ENCODE data around the gene CORO2B.
"Not testable (repeated sequence)": the region's sequence is repeated elsewhere in the genome, so short reads cannot be mapped to it uniquely, and the experiment has no call there.

CORO2B gene

GRCh38 chr15:68590721-68591389, 12.1 kb downstream of the CORO2B start:
- no peak for DNase-seq

DNA sequence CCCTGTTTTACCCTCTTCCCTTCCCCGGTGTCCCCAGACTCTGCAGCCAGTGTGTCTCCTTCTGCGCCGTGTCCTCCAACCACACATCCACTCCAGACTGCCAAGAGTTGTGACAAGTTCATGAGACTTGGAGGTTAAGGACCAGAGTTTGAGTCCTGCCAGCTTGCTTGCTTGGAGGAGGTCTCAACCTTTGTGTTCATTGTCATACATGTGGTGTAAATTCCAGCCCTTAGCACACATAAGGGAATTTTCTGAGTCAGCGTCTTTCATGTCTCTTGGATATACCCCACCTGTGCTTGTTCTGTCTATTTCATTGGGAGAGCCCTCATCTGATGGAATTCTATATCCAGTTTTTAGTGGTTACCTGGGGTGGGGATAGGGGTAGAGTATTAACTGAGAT, 13.3 kb downstream of the CORO2B start:
- DNase-seq: no peak

DNA sequence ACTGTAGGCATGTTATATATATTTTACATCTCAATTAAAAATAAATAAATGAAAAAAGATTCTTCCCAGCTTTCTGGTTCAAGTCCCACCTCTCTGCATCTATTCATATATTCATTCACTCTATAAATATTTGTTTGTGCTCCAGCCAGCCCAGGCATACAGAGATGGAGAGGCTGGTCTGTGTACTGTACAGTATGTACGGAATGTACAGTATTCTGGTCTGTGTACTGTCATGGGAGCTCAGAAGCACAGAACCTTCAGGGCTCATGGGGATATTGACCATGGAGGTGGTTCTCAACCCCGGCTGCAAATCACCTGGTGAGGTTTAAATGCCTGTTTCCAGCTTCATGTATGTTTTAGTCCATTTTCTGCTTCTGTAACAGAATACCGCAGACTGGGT, 13.8 kb downstream of the CORO2B start:
- no peak for DNase-seq

- no peak for DNase-seq
These were observed 14.5 kb downstream of the CORO2B start for GRCh38 chr15:68593341-68593740.

GRCh38 chr15:68593828-68594532, 15.2 kb downstream of the CORO2B start:
- DNase-seq: no peak

- no peak for DNase-seq
These were observed 15.9 kb downstream of the CORO2B start for GRCh38 chr15:68594533-68595259.

DNA sequence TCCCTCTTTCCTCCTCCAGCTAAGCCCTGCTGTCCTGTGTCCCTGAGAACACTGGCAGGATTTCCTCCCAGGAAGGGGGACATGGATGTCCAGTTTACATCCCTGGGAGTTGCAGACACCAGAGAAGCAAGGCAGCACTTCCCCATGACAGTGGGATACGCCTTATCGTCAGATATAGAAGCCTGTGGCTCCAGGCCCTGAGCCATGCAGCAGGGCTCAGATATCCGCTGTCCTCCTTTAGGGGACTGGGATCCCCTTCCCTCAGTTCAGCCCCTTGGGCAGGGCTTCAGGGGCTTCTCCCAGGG, 16.4 kb downstream of the CORO2B start:
- no peak for DNase-seq

DNA sequence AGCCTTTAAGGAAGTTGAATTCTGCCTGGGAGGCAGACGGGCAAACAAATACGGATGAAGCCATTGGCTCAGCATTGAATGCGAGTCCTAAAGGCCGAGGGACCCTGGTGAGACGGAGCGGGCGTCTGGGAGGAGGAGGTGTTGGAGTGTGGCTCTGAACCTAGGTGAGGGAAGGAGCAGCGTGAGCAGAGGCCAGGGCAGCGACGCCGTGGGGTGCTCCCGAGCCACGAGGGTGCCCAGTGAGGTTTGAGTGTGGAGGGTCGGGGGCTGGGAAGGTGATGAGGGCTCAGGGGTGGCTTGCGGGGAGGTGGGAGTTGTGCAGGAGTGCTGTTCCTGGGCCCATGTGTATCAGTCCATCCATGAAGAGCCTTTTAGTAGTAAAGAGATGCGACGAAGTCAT, 17.0 kb downstream of the CORO2B start:
- DNase-seq: no peak

DNA sequence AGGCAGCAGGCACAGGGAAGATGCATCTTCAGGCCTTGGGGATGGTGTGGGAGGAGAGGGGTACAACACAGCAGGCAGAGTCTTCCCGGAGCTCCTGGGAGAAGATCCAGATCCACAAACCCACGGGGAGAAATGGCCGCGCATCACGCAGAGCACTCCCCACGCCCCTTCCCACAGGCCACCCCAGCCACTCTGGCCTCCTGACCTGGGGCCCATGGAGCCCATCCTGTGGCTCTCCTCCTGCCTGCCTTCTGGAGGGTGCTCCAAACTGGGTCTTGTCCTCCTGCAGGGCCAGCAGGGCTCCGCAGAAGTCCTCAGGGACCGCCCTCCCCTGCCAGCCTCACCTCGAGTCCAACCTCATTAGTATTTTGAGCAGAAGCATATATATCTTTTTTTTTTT, 17.9 kb downstream of the CORO2B start:
- no peak for DNase-seq

- no peak for DNase-seq
These were observed 18.8 kb downstream of the CORO2B start for GRCh38 chr15:68597581-68597980.

DNA sequence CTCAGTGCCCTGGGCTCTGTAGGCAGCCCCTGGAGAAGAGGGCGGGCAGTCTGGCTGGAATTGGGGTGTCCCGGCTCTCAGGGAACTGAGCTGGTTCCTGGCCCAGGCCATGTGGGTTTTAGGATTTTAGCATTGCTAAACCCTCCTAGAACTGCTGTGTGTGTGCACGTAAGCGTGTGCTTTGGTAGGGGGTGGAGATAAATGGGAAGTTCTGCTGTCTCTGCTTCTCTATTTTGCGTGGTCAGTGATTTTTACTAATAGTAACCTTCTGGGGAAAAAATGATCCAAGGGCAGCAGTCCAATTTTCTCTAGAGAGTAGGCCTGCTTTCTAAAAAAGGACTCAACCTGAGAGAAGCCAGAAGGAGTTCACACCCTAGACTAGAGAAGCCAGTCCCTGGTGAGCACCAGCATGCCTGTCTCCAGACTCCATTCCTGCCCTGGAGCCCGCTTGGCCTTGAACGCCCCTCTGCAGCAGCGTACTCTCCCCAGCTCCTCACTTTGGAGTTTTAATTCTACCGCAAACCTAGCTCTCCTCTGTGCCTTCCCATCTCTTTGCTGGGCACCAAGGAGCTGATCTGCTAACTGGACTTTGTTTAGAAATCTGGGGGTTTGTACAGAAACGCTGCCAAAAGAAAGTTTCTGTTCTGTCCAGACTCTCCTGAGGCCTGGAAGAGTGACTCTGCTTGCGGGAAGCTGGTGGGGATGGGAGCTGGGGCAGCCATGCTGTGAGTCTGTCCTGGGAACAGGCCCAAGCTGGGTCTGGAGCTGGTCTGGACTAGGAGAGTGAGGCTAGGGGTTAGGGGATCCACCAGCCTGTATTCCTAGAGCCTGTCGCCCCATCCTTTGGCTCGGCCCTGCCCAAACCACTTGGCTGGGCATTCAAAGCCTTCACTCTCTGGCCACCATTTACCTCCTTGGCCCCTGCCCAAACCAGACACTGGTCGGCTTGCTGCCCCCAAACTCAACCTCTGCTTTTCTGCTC, 19.7 kb downstream of the CORO2B start:
- DNase-seq: no peak

- DNase-seq: no peak
These were observed 20.4 kb downstream of the CORO2B start for GRCh38 chr15:68599153-68599545.

DNA sequence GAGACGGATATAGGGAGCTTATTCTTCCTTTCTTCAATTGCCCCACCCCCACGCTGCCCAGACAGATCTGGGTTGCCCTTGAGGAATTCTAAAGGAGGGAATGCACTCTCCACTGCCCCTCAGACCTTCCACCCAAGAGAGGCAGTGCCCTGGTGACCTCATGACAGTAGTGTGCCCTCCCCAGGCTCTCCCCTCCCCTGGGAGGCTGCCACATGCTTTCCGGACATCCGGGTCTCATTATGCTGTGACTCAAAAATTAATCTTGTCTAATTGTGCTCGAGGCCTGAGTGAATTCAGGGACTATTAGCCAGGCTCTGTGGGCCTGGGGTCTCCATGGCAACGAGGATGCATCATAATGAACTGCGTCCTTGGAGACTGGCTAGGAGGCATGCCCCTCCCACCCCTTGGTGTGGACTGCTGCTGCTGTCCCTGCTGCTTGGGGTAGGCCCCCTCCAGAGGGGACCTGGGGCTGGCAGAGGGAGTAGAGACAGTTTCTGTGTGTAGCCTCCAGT, 20.8 kb downstream of the CORO2B start:
- no peak for DNase-seq

GRCh38 chr15:68601206-68602197, 22.7 kb downstream of the CORO2B start:
- DNase-seq: no peak

- DNase-seq: no peak
These were observed 23.8 kb downstream of the CORO2B start for GRCh38 chr15:68602459-68603215.

DNA sequence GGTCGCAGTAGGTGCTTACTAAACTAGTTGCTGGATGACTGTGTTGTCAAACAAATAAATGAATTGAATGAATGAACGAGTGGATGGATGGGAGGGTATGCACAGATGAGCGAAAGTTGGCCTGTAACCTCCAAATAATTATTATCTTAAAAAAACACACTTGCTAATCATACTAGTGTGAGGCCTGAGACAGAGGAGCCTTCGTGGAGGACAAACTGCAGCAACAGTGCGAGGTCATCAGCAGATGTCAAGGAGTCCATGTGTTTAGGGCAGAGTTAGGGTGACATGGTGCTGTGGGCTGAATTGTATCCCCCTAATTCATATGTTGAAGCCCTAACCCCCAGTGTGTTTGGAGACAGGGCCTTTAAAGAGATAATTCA, 24.4 kb downstream of the CORO2B start:
- no peak for DNase-seq

GRCh38 chr15:68603951-68604350, 25.2 kb downstream of the CORO2B start:
- no peak for DNase-seq

DNA sequence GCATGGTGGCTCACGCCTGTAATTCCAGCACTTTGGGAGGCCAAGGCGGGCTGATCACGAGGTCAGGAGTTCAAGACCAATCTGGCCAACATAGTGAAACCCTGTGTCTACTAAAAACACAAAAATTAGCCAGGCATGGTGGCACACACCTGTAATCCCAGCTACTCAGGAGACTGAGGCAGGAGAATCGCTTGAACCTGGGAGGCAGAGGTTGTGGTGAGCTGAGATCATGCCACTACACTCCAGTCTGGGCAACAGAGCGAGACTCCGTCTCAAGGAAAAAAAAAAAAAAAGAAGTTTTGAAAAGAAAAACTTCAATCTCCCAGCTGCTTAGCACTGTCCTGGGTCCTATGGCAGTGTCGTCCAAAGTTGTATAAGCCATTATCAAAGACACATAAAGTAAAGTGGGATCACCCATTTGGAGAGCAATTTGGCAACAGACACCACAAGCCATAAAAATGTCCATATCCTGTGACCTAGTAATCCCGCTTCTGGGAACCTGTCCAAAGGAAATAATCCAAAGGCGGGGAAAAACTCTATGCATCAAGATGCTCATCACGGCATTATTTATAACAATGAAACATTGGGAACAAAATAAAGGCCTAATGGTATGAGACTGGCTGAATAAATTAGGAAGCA, 26.2 kb downstream of the CORO2B start:
- not testable (repeated sequence) for DNase-seq

DNA sequence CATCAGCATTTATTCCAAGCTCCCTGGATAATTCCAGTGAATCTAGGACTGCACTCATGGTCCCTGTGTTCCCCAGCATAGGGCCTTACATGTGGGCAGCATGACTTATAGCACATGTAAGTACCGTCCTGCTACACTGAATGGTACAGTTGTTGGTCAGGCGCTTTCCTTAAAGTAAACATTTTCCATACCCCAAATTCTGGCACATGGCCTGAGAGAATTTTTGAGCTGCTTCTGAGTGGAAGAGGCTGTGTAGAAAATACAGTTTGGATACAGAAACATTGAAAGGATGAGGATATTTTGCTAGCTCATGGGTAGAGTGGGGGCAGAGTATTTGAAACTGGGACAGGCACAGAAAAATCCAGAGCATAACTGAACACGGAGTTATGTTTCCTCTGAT, 27.6 kb downstream of the CORO2B start:
- no peak for DNase-seq
